ENCODE data around the gene MPP3.

MPP3 gene

GRCh38 chr17:43880420-43880991, 47.6 kb upstream of the MPP3 start:
- TF ChIP-seq EZH2phosphoT487 (conservative IDR thresholded peaks at IDR 0.05; ENCODE audit: low read length) (no peak), CTCF (IDR thresholded peaks at IDR 0.05; ENCODE audit: insufficient read depth, low read length, poor library complexity, severe bottlenecking) (peak; percentile 76)
- H2AFZ ChIP-seq (ENCODE audit: low read depth, low read length, severe bottlenecking) = no peak overlapping the region

GRCh38 chr17:43879723-43880419, 46.9 kb upstream of the MPP3 start:
- H3K4me3 ChIP-seq (ENCODE audit: insufficient read depth, low read length, poor library complexity, severe bottlenecking) = no peak overlapping the region
- no peaks in the 10 kb centered on the region for H3K36me3 ChIP-seq (ENCODE audit: low read length)
- H3K9me2 ChIP-seq (replicated peaks; ENCODE audit: insufficient read depth, low read length) = no peaks in the 10 kb centered on the region
- H3K27ac ChIP-seq (ENCODE audit: low read depth, low read length) = no peak overlapping the region
- H3K27me3 ChIP-seq (ENCODE audit: low read length) = no peaks in the 10 kb centered on the region
- no peaks in the 10 kb centered on the region for H4K20me1 ChIP-seq (ENCODE audit: low read depth, low read length)
- no peaks in the 10 kb centered on the region for H3K9me3 ChIP-seq (ENCODE audit: insufficient read depth, low read length)
- no peaks in the 10 kb centered on the region for H3F3A ChIP-seq (ENCODE audit: insufficient read depth)
- no peak overlapping the region for H2AFZ ChIP-seq (ENCODE audit: low read depth, low read length, severe bottlenecking)
- H3K9ac ChIP-seq (ENCODE audit: low read length) = no peak overlapping the region
- TF ChIP-seq CTCF (IDR thresholded peaks at IDR 0.05; ENCODE audit: insufficient read depth, low read length, poor library complexity, severe bottlenecking) (no peak), EZH2phosphoT487 (conservative IDR thresholded peaks at IDR 0.05; ENCODE audit: low read length) (no peak)
- H3K4me2 ChIP-seq (ENCODE audit: low read depth, low read length, poor library complexity, severe bottlenecking) = no peak overlapping the region
- H3K79me2 ChIP-seq (ENCODE audit: insufficient read depth, low read length) = no peaks in the 10 kb centered on the region

More at GRCh38 chr17:43880420-43880991, 47.6 kb upstream of the MPP3 start:
- H3K27ac ChIP-seq (ENCODE audit: low read depth, low read length) = no peak overlapping the region
- H3K36me3 ChIP-seq (ENCODE audit: low read length) = no peaks in the 10 kb centered on the region
- H4K20me1 ChIP-seq (ENCODE audit: low read depth, low read length) = no peaks in the 10 kb centered on the region
- H3K9ac ChIP-seq (ENCODE audit: low read length) = no peak overlapping the region
- H3K27me3 ChIP-seq (ENCODE audit: low read length) = no peaks in the 10 kb centered on the region
- no peak overlapping the region for H3K4me3 ChIP-seq (ENCODE audit: insufficient read depth, low read length, poor library complexity, severe bottlenecking)
- H3K9me3 ChIP-seq (ENCODE audit: insufficient read depth, low read length) = no peaks in the 10 kb centered on the region
- H3K79me2 ChIP-seq (ENCODE audit: insufficient read depth, low read length) = no peaks in the 10 kb centered on the region
- H3K4me2 ChIP-seq (ENCODE audit: low read depth, low read length, poor library complexity, severe bottlenecking) = no peak overlapping the region
- H3K9me2 ChIP-seq (replicated peaks; ENCODE audit: insufficient read depth, low read length) = no peaks in the 10 kb centered on the region
- H3F3A ChIP-seq (ENCODE audit: insufficient read depth) = no peaks in the 10 kb centered on the region

GRCh38 chr17:43878260-43879175, 45.6 kb upstream of the MPP3 start:
- H2AFZ ChIP-seq (ENCODE audit: low read depth, low read length, severe bottlenecking) = no peak overlapping the region
- H3K9me2 ChIP-seq (replicated peaks; ENCODE audit: insufficient read depth, low read length) = no peaks in the 10 kb centered on the region
- no peaks in the 10 kb centered on the region for H4K20me1 ChIP-seq (ENCODE audit: low read depth, low read length)
- no peaks in the 10 kb centered on the region for H3K27me3 ChIP-seq (ENCODE audit: low read length)
- no peaks in the 10 kb centered on the region for H3K9me3 ChIP-seq (ENCODE audit: insufficient read depth, low read length)
- H3K4me3 ChIP-seq (ENCODE audit: insufficient read depth, low read length, poor library complexity, severe bottlenecking) = no peak overlapping the region
- TF ChIP-seq EZH2phosphoT487 (conservative IDR thresholded peaks at IDR 0.05; ENCODE audit: low read length) = no peak
- peak; percentile 87 for TF ChIP-seq CTCF (IDR thresholded peaks at IDR 0.05; ENCODE audit: insufficient read depth, low read length, poor library complexity, severe bottlenecking)
- H3F3A ChIP-seq (ENCODE audit: insufficient read depth) = no peaks in the 10 kb centered on the region
- no peak overlapping the region for H3K27ac ChIP-seq (ENCODE audit: low read depth, low read length)
- no peak overlapping the region for H3K9ac ChIP-seq (ENCODE audit: low read length)
- H3K36me3 ChIP-seq (ENCODE audit: low read length) = no peaks in the 10 kb centered on the region
- H3K79me2 ChIP-seq (ENCODE audit: insufficient read depth, low read length) = no peaks in the 10 kb centered on the region
- no peak overlapping the region for H3K4me2 ChIP-seq (ENCODE audit: low read depth, low read length, poor library complexity, severe bottlenecking)

Measured in SU-DHL-6 (cell line).